Right cardiac atrium (tissue), 5 donors: ENCODE measurements around the gene CXCL11. TPM values are rescaled to one million over a fixed set of nuclear protein-coding genes. Genes with fewer than 3 reads are reported as not detected.
"Not testable (repeated sequence)": the region's sequence is repeated elsewhere in the genome, so short reads cannot be mapped to it uniquely, and the experiment has no call there.

Experiments
- ATAC-seq, 2 donors: fragments of 200-7000 bp; cut with Tn5 transposase; one replicate each; pipeline versions ENCODE4 v1.8.0 to v1.9.1; 2020; ENCODE audit warnings: moderate library complexity in 2 of 2, mild to moderate bottlenecking in 1 of 2
- DNase-seq, 3 donors: peaks; one replicate each; pipeline ENCODE4 v3.0.0-alpha.2; 2020
- H3K27ac ChIP-seq: one replicate; pipeline ENCODE4 v1.5.1; 2013; ENCODE audit warnings: mild to moderate bottlenecking, low read length, control low read depth, moderate library complexity
- H3K27me3 ChIP-seq: one replicate; pipeline ENCODE4 v1.6.1; 2013; ENCODE audit not compliant: control insufficient read depth, insufficient read depth
- H3K4me1 ChIP-seq: one replicate; pipeline ENCODE4 v1.6.1; 2013; ENCODE audit warnings: low read length; ENCODE audit not compliant: control insufficient read depth, insufficient read depth
- H3K4me3 ChIP-seq: one replicate; pipeline ENCODE4 v1.5.1; 2013; ENCODE audit warnings: low read length, control low read depth
- H3K9me3 ChIP-seq: one replicate; pipeline ENCODE4 v1.6.1; 2013; ENCODE audit warnings: low read length; ENCODE audit not compliant: control insufficient read depth
- WGBS: extraction: QIAGEN DNeasy Blood & Tissue Kit; methylation state at CpG from one replicate; pipeline ENCODE4 v1.1.7; 2013; 5-methylcytosine and 5-hydroxymethylcytosine counted together
- intact Hi-C, 4 donors: fragments of 100-400 bp; cut with DNase I; formaldehyde crosslinking; loops; one replicate each; pipeline versions ENCODE4 v1.11.0 to v1.14.0; 2022 to 2023
- polyA plus RNA-seq: library from polyadenylated mRNA; stranded (reverse); fragments of 200-250 nt; gene quantifications from one replicate; pipeline ENCODE4 v1.2.3, GENCODE V29; 2013
- total RNA-seq, 4 donors: library from RNA; stranded (reverse); fragmentation: NEBNext Ultra II Directional; extraction: Animal tissue kit (Norgen Biotek cat#: 25700); gene quantifications; one replicate each; pipeline ENCODE4 v1.2.1, GENCODE V29; 2021
- donor health status: healthy with polysubstance abuse.
- donor health status: DM: no; HTN: yes; CAD: no.
- donor health status: DM: no; HTN: no; CAD: no.
- donor health status: DM: no; HTN: yes; CAD: no; lungs with severe emphysema.
- donor health status: DM: yes; HTN: yes; CAD: no.

CXCL11 gene
- total and polyA plus RNA-seq, 5 donors, result 0.07 to 0.20 TPM; not detected in 3

DNA sequence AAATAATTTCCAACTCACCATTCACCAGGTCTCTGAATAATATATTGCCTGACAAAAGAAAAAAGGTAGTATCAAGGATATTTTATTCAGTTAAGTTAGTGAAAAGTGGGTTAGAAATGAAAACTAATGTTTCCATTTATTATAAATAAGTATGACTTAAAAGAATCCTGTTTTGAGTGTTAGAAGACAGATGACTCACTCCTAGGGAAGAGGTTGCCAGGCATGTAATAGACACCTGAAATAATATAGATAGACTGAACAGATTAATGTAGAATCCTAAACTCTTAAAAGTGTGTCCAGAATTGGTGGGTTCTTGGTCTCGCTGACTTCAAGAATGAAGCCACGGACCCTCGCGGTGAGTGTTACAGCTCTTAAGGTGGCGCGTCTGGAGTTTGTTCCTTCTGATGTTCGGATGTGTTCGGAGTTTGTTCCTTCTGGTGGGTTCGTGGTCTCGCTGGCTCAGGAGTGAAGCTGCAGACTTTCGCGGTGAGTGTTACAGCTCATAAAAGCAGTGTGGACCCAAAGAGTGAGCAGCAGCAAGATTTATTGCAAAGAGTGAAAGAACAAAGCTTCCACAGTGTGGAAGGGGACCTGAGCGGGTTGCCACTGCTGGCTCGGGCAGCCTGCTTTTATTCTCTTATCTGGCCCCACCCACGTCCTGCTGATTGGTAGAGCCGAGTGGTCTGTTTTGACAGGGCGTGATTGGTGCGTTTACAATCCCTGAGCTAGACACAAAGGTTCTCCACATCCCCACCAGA lies 6.5 kb upstream of the CXCL11 start:
- 81% methylated on average over 16 of the region's 18 CpGs for WGBS
- ATAC-seq, H3K27me3 ChIP-seq, H3K4me3 ChIP-seq, intact Hi-C loops, H3K4me1 ChIP-seq, H3K27ac ChIP-seq, DNase-seq, H3K9me3 ChIP-seq: not testable (repeated sequence)

DNA sequence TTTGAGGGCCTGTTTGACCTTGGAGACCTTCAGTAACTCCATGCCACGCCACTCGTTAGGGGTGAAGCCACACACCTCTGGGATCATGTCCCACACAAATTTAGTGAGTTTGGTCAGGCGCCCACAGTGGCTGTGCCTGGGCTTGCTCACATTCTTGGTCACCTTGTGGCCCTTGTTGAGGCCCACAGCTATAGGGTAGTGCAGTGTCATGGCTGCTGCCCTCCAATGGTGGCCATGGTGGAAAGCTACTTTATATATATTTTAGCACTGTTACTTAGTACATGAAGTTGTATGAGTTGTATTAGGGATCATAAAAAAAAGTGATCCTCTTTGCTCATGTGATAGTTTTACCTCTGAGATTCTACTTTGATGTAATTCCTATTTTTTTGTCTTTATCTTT lies 985 bp upstream of the CXCL11 start:
- WGBS, result 90% methylated on average over 3 of the region's 3 CpGs
- intact Hi-C loops, result no loop called here
- H3K4me1 ChIP-seq, result no peaks in the 10 kb centered on the region
- DNase-seq, result no peak
- H3K9me3 ChIP-seq, result no peaks in the 10 kb centered on the region
- H3K4me3 ChIP-seq, result no peak overlapping the region
- no peak for ATAC-seq
- no peaks in the 10 kb centered on the region for H3K27me3 ChIP-seq
- H3K27ac ChIP-seq, result no peak overlapping the region

DNA sequence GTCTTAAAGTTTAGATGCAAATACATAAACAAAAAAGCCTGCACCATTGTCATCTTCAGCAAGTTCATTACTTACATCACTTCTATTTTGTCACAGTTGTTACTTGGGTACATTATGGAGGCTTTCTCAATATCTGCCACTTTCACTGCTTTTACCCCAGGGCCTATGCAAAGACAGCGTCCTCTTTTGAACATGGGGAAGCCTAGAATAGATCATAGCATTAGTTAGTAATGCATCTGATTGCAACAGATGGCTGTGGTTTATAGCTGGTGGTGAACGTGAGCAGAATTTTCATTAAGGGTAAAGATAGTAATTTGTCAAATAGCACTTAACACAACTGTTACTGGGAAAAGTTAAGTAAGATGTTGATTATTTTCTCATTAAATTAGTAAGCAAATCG lies 729 bp downstream of the CXCL11 start:
- intact Hi-C loops, result no loop called here
- Histone ChIP-seq H3K4me3 (no peak overlapping the region), H3K9me3 (no peaks in the 10 kb centered on the region), H3K27me3 (no peaks in the 10 kb centered on the region), H3K27ac (no peak overlapping the region), H3K4me1 (no peaks in the 10 kb centered on the region)
- DNase-seq (no peak), ATAC-seq (no peak)
- 64% methylated on average over 3 of the region's 3 CpGs for WGBS

DNA sequence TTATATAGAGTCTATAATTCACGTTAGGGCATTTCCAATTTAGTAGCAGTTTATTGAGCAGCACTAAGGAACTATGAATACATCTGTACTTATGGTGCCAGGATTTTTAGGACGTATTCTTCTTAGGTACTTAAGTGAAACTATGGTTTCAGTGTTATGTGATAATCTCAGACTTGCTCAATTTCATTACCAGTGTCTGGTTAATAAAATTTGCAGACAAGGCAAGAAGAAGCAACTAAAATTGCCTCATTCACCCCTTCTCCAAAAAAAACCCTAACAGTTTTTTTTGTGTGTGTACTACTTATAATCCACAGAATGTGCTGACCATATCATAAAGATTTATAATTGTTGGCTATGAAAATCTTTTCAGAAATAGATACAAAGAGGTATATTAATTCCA lies 6.6 kb downstream of the CXCL11 start:
- Histone ChIP-seq H3K27me3 (no peaks in the 10 kb centered on the region), H3K4me3 (no peak overlapping the region), H3K27ac (no peak overlapping the region), H3K9me3 (no peaks in the 10 kb centered on the region), H3K4me1 (no peaks in the 10 kb centered on the region)
- DNase-seq, result no peak
- WGBS, result 75% methylated on average over 2 of the region's 2 CpGs
- ATAC-seq, result no peak
- intact Hi-C loops, result no loop called here

DNA sequence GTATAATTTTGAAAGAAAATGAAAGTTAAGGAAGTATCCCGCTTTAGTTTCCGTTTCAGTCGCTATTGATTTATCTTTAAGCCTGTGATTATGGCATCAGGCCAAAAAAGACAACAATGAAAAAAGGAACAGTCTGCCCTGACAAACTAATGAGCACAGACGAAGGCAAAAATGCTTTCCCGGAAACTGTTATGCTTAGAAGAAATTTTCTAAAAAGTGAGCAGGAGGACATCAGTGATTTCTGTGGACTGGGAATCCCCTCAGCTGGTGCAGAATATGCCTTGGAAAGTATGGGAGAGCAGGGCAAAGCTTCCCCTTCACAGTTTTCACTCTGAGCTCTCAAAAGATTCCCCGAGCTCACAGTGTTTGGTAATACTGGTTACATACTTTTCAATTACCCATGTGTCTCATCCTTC lies 7.5 kb downstream of the CXCL11 start:
- Histone ChIP-seq H3K9me3 (no peaks in the 10 kb centered on the region), H3K27ac (no peak overlapping the region), H3K27me3 (no peaks in the 10 kb centered on the region), H3K4me3 (peak overlapping the region; percentile 46), H3K4me1 (no peaks in the 10 kb centered on the region)
- ATAC-seq, result peak in 1 of 2 donors; percentile 21
- DNase-seq, result no peak
- WGBS, result 16% methylated on average over 6 of the region's 6 CpGs
- intact Hi-C loops, result no loop called here

DNA sequence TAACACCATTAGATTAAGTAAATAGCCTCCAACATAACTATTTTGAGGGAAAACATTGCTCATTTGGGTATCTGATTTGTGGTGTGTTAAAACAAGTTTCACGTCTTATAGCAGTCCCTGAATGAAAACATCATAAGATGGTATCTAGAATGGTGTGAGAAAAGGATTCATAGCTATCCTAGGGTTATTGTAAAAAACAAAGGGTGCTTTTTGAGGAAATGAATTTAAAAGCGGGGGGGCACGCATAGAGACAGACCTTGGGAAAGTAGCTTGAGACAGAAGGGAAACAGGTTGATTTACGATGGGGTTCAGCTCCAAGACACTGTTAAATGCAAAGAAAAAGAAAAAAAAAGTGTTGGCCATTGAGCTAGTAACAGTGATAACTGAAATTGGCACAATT lies 11.8 kb downstream of the CXCL11 start:
- Histone ChIP-seq H3K4me1 (no peaks in the 10 kb centered on the region), H3K4me3 (no peak overlapping the region), H3K27me3 (no peaks in the 10 kb centered on the region), H3K27ac (no peak overlapping the region), H3K9me3 (no peaks in the 10 kb centered on the region)
- 72% methylated on average over 4 of the region's 4 CpGs for WGBS
- no peak for DNase-seq
- no peak for ATAC-seq
- intact Hi-C loops, result no loop called here

DNA sequence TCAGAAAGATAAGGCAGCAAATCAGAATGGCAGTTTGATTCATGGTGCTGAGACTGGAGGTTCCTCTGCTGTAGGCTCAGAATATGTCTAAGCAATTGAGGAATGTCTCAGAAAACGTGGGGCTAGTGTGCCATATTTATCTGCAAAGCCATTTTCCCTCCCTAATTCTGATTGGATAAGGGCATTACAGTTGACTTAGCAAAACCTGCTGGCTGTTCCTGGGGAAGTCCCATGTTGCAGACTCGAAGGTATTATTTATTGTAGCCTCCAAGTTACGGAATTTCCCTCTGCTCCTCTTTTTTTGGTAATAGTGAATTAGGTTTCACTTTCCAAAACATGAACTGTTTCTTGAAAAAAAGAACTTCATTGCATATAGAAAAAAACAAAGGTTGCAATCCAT lies 12.5 kb downstream of the CXCL11 start, which contains the start of gene CXCL10:
Gene CXCL10, minus strand, starts transcription at position 109 of the 400 bp plus-strand sequence. Its CDS starts 66 bp downstream, at position 43.
- Histone ChIP-seq H3K27ac (no peak within 1 kb of the TSS), H3K9me3 (no peaks in the 10 kb centered on the region), H3K27me3 (no peaks in the 10 kb centered on the region), H3K4me1 (no peaks in the 10 kb centered on the region), H3K4me3 (no peak within 1 kb of the TSS)
- DNase-seq (no peak), ATAC-seq (no peak)
- WGBS, result 29% methylated on average over 3 of the region's 3 CpGs
- intact Hi-C loops, result no loop called here

DNA sequence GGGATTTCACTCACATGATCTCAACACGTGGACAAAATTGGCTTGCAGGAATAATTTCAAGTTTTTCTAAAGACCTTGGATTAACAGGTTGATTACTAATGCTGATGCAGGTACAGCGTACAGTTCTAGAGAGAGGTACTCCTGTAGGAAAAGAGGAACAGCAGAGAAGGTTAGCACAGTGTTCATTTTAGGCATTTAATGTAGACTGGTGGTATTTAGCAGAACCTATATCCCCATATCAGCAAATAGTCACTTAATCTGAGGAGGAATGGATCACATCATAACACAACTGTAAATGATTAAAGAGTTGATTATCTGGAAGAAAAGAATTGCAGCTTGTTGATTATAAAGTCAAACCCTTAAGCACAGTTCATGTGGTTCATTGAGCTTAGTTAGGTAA lies 13.2 kb downstream of the CXCL11 start:
- Histone ChIP-seq H3K4me1 (no peaks in the 10 kb centered on the region), H3K4me3 (no peak overlapping the region), H3K27me3 (no peaks in the 10 kb centered on the region), H3K9me3 (no peaks in the 10 kb centered on the region), H3K27ac (no peak overlapping the region)
- 79% methylated on average over 2 of the region's 2 CpGs for WGBS
- ATAC-seq (no peak), DNase-seq (no peak)
- intact Hi-C loops, result no loop called here

DNA sequence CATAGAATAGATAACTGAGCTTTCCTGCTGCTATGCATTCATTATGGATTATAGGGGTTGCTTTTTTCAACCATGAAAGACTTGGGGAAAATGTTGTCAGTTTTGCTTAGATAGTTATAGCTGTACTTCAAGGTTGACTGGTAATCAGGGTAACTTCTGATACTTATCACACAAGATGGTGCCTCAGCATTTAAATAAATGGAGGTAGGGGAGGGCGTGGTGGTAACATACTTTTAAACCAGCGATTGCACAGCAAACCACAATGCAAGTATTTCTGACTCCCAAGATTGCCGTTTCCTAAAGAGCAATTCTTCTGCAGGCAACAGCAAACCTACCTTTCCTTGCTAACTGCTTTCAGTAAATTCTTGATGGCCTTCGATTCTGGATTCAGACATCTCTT lies 13.8 kb downstream of the CXCL11 start:
- Histone ChIP-seq H3K9me3 (no peaks in the 10 kb centered on the region), H3K4me3 (no peak overlapping the region), H3K27ac (no peak overlapping the region), H3K4me1 (no peaks in the 10 kb centered on the region), H3K27me3 (no peaks in the 10 kb centered on the region)
- 87% methylated on average over 4 of the region's 4 CpGs for WGBS
- intact Hi-C loops, result no loop called here
- ATAC-seq (no peak), DNase-seq (no peak)

DNA sequence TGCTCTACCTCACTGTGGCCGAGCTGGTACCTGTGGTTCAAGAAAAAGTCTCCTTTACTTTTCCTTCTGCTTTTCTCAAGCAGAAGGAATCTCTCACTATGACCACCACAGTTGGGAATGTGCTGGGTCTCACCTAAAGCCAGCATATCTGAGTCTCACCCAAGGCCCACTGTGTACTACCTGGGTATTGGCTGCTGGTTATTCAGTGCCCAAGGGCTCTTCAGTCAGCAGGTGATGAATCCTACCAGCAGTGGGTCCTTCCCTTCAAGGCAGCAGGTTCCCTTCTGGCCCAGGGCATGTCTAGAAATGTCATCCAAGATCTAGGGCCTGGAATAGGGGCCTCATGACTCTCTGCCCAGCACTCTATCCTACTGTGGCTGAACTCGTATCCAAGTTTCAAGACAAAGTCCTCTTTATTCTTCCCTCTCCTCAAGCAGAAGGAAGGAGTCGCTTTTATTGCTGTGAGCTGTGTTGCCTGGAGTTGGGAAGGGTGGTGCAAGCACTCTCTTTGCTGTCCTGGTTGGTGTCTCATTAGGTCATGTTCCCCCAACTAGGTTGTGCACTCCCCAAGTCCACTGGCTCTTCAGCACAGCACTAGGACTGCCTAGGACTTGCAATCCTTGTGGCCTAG lies 18.7 kb downstream of the CXCL11 start:
- Histone ChIP-seq H3K4me1 (no peaks in the 10 kb centered on the region), H3K9me3 (no peaks in the 10 kb centered on the region), H3K27me3 (no peaks in the 10 kb centered on the region), H3K27ac (no peak overlapping the region), H3K4me3 (no peak overlapping the region)
- WGBS, result 87% methylated on average over 3 of the region's 3 CpGs
- ATAC-seq (no peak), DNase-seq (no peak)
- intact Hi-C loops, result no loop called here

DNA sequence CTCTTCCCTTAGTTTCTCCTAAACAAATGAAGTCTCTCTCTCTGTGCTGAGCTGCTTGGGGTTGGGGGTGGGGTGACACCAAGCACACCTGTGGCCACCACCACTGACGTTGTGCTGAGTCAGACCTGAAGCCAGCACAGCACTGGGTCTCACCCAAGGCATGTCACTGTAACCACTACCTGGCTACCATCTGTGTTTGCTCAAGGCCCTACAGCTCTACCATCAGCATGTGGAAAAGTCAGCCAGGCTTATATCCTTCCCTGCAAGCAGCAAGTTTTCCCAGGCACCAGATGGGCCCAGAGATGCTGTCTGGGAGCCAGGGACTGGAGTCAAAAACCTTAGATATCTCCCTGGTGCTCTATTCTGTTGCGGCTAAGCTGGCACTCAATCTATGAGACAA lies 19.5 kb downstream of the CXCL11 start:
- Histone ChIP-seq H3K4me1 (no peaks in the 10 kb centered on the region), H3K27ac (no peak overlapping the region), H3K4me3 (no peak overlapping the region), H3K9me3 (no peaks in the 10 kb centered on the region), H3K27me3 (no peaks in the 10 kb centered on the region)
- DNase-seq, result no peak
- intact Hi-C loops, result no loop called here
- WGBS, result 85% methylated on average over 2 of the region's 2 CpGs
- ATAC-seq, result no peak
